ENCODE data around the gene PERM1.

Gene PERM1

DNA sequence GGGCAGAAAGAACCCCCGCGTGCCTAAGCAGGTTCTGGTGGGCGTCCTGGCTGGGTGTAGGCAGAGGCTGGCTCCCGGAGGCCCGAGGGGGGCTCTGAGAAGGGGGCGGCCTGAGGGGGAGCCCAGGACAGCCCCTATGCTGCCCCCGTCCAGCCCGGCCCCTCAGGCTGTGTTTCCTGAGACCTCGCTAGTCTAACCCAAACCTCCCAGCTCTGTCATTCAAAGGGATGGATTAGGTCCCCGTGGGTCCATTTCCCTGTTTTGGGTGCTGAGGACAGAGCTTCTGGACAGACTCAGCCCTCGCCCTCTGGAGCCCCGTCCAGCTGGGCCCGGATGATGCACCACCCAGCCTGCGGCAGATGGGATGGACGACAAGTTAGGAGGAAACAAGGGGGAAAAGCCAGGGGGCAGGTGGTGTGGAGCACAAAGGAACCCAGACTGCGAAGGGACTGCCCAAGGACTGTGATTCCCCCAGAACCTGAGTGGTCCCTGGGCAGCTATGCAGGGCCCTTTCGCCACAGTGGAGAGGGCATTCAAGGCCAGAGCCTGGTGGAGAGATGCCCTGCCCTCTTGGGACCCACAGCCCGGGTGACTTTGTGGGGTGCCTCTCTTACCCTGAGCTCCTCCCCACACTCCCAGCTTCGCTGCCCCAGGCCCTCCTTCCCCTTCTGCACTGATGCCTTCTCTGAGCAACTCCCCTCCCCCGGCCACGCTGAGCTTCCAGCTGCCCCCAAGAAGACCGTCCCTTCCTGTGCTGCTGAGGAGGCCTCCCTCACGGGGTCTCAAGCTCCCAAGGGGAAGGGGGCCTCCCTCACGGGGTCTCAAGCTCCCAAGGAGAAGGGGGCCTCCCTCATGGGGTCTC, 15.2 kb upstream of the PERM1 start:
- TF ChIP-seq ZBTB7A (IDR thresholded peaks at IDR 0.05; ENCODE audit: low read depth) (0 out of 2 replicates have a peak, but pooled peaks have one; percentile 27), RAD21 (IDR thresholded peaks at IDR 0.05; ENCODE audit: low read depth) (no peak)

DNA sequence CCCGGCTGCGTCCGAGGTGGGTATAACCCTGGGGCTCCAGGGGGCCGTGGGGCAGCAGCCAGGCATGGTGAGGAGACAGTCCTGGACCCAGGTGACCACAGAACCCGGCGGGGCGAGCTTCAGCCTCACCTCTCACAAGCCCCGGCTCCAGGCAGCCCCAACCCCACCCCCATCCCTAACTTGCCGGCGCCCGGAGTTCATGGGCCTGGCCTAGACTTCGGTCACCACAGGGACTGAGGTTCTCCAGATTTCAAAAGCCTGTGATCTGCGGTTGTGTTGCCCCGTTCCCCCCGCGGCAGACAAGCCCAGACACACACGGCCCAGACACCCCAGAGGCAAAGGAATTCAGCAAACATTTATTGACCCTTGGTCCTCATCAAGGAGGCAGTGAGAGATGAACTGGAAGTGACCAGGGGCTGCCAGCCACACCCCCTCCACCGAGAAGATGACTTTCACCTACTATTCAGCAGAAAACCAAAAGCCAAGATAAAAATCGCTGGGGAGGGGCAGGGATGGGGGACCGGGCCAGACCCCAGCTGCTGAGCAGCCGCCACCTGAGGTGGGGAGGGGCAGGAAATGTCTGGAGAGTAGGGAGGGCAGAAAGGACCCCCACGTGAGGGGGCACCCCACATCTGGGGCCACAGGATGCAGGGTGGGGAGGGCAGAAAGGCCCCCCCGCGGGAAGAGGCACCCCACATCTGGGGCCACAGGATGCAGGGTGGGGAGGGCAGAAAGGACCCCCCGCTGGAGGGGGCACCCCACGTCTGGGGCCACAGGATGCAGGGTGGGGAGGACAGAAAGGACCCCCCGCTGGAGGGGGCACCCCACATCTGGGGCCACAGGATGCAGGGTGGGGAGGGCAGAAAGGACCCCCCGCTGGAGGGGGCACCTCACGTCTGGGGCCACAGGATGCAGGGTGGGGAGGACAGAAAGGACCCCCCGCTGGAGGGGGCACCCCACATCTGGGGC, 14.1 kb upstream of the PERM1 start:
- TF ChIP-seq TAF1 (IDR thresholded peaks at IDR 0.05; ENCODE audit: low read depth) (no peak), EP300 (IDR thresholded peaks at IDR 0.05; ENCODE audit: borderline replicate concordance) (no peak), CREB1 (IDR thresholded peaks at IDR 0.05; ENCODE audit: low read depth) (no peak), RAD21 (IDR thresholded peaks at IDR 0.05; ENCODE audit: low read depth) (no peak), EGR1 (IDR thresholded peaks at IDR 0.05) (no peak), ZBTB7A (IDR thresholded peaks at IDR 0.05; ENCODE audit: low read depth) (no peak), TCF12 (IDR thresholded peaks at IDR 0.05; ENCODE audit: low read depth) (no peak), YY1 (IDR thresholded peaks at IDR 0.05; ENCODE audit: low read depth) (no peak), TEAD4 (IDR thresholded peaks at IDR 0.05) (no peak), CEBPB (IDR thresholded peaks at IDR 0.05) (no peak), NFIC (IDR thresholded peaks at IDR 0.05) (no peak), FOXM1 (IDR thresholded peaks at IDR 0.05; ENCODE audit: borderline replicate concordance, low read depth) (no peak)
- TF ChIP-seq, protein P1, sequence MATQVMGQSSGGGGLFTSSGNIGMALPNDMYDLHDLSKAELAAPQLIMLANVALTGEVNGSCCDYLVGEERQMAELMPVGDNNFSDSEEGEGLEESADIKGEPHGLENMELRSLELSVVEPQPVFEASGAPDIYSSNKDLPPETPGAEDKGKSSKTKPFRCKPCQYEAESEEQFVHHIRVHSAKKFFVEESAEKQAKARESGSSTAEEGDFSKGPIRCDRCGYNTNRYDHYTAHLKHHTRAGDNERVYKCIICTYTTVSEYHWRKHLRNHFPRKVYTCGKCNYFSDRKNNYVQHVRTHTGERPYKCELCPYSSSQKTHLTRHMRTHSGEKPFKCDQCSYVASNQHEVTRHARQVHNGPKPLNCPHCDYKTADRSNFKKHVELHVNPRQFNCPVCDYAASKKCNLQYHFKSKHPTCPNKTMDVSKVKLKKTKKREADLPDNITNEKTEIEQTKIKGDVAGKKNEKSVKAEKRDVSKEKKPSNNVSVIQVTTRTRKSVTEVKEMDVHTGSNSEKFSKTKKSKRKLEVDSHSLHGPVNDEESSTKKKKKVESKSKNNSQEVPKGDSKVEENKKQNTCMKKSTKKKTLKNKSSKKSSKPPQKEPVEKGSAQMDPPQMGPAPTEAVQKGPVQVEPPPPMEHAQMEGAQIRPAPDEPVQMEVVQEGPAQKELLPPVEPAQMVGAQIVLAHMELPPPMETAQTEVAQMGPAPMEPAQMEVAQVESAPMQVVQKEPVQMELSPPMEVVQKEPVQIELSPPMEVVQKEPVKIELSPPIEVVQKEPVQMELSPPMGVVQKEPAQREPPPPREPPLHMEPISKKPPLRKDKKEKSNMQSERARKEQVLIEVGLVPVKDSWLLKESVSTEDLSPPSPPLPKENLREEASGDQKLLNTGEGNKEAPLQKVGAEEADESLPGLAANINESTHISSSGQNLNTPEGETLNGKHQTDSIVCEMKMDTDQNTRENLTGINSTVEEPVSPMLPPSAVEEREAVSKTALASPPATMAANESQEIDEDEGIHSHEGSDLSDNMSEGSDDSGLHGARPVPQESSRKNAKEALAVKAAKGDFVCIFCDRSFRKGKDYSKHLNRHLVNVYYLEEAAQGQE (IDR thresholded peaks at IDR 0.05; ENCODE audit: low read depth) = no peak
- TF ChIP-seq, protein P2, sequence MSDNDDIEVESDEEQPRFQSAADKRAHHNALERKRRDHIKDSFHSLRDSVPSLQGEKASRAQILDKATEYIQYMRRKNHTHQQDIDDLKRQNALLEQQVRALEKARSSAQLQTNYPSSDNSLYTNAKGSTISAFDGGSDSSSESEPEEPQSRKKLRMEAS (IDR thresholded peaks at IDR 0.05) = no peak
- TF ChIP-seq, protein P3, sequence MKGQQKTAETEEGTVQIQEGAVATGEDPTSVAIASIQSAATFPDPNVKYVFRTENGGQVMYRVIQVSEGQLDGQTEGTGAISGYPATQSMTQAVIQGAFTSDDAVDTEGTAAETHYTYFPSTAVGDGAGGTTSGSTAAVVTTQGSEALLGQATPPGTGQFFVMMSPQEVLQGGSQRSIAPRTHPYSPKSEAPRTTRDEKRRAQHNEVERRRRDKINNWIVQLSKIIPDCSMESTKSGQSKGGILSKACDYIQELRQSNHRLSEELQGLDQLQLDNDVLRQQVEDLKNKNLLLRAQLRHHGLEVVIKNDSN (IDR thresholded peaks at IDR 0.05) = no peak

DNA sequence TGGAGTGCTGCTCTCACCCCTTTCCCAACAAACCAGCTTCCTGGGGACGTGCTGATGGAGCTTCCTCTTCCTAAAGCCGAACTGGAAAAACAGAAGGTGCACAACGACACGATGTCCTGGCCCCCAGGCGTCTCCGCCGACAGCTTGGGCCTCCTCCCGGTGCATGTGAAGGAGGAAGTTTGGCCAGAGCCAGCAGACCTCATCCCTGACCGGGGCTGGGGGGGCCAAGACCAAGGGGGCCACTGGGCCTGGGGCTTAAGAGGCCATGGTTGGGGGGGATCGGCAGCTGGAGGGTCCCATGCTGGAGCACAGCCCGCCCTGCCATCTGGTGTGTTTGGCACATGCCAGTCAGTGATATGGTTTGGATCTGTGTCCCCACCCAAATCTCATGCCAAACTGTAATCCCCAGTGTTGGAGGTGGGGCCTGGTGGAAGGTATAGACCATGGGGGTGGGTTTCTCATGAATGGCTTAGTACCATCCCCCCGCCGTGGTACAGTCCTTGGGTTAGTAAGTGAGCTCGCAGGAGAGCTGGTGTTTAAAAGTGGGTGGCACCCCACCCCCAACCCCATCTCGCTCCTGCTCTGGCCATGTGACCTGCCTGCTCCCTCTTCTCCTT, 11.6 kb upstream of the PERM1 start:
- TF ChIP-seq FOXM1 (IDR thresholded peaks at IDR 0.05; ENCODE audit: borderline replicate concordance, low read depth) (no peak), TAF1 (IDR thresholded peaks at IDR 0.05; ENCODE audit: low read depth) (no peak), NFIC (IDR thresholded peaks at IDR 0.05) (no peak)

DNA sequence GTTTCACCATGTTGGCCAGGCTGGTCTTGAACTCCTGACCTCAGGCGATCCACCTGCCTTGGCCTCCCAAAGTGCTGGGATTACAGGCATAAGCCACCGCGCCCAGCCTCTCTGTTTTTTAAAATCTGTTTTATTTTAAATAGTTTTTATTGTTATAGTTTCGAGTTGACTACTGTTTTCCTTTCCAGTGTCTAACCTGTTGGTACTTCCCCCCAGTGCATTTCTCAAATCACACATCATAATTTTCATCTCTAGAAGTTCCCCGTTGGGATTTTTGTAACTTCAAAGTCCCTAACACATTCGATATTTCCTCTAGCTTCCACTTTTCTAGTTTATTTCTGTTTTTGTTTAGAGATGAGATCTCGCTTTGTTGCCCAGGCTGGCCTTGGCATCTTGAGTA, 10.5 kb upstream of the PERM1 start:
- no peak for TF ChIP-seq CREB1 (IDR thresholded peaks at IDR 0.05; ENCODE audit: low read depth)
- no peak for TF ChIP-seq TAF1 (IDR thresholded peaks at IDR 0.05; ENCODE audit: low read depth)
- no peak for TF ChIP-seq TEAD4 (IDR thresholded peaks at IDR 0.05)
- TF ChIP-seq, protein P1 (IDR thresholded peaks at IDR 0.05; ENCODE audit: low read depth) = no peak
- no peak for TF ChIP-seq NFIC (IDR thresholded peaks at IDR 0.05)

DNA sequence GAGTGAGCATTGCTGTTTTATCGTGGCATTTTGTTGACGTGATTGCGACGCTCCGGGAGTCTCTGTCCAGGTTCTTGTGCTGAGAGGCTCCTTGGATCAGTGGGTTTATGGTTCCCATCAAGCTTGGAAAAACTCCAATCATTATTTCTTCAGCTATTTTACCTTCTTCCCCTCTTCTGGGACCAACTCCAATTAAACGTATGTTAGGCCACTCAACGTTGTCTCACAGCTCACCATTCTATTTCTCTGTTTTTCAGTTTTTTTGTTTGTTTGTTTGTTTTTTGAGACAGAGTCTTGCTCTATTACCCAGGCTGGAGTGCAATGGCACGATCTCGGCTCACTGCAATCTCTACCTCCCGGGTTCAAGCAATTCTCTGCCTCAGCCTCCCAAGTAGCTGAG, 10.0 kb upstream of the PERM1 start:
- no peak for TF ChIP-seq EGR1 (IDR thresholded peaks at IDR 0.05)
- TF ChIP-seq, protein P2 (IDR thresholded peaks at IDR 0.05) = no peak
- TF ChIP-seq, protein P3 (IDR thresholded peaks at IDR 0.05) = no peak
- TF ChIP-seq EP300 (IDR thresholded peaks at IDR 0.05; ENCODE audit: borderline replicate concordance) = no peak
- no peak for TF ChIP-seq TAF1 (IDR thresholded peaks at IDR 0.05; ENCODE audit: low read depth)
- no peak for TF ChIP-seq CEBPB (IDR thresholded peaks at IDR 0.05)
- TF ChIP-seq RAD21 (IDR thresholded peaks at IDR 0.05; ENCODE audit: low read depth) = no peak
- no peak for TF ChIP-seq TEAD4 (IDR thresholded peaks at IDR 0.05)
- TF ChIP-seq FOXM1 (IDR thresholded peaks at IDR 0.05; ENCODE audit: borderline replicate concordance, low read depth) = no peak
